ENCODE data around the gene TGFB1I1.

TGFB1I1 gene

GRCh38 chr16:31460582-31461002, 11.4 kb upstream of the TGFB1I1 start:
- no peak for DNase-seq
- Histone ChIP-seq H3K27ac (ENCODE audit: insufficient read depth, low read length, poor library complexity, severe bottlenecking) (no peak overlapping the region), H3K4me3 (ENCODE audit: insufficient read depth, low read depth, low read length, poor library complexity, severe bottlenecking) (no peak overlapping the region), H3K36me3 (ENCODE audit: control insufficient read depth, insufficient read depth, low read length) (peaks cover 10% of the 10 kb centered on the region), H3K9me3 (ENCODE audit: control insufficient read depth, low read length) (no peaks in the 10 kb centered on the region), H3K4me1 (ENCODE audit: control insufficient read depth, insufficient read depth, low read length, poor library complexity, severe bottlenecking) (peaks cover 23% of the 10 kb centered on the region), H3K27me3 (replicated peaks; ENCODE audit: control insufficient read depth, insufficient read depth, low read length, poor library complexity, severe bottlenecking) (no peaks in the 10 kb centered on the region)

- Histone ChIP-seq H3K4me1 (ENCODE audit: control insufficient read depth, insufficient read depth, low read length, poor library complexity, severe bottlenecking) (peaks cover 22% of the 10 kb centered on the region), H3K27ac (ENCODE audit: insufficient read depth, low read length, poor library complexity, severe bottlenecking) (no peak overlapping the region), H3K27me3 (replicated peaks; ENCODE audit: control insufficient read depth, insufficient read depth, low read length, poor library complexity, severe bottlenecking) (no peaks in the 10 kb centered on the region), H3K36me3 (ENCODE audit: control insufficient read depth, insufficient read depth, low read length) (peaks cover 10% of the 10 kb centered on the region), H3K4me3 (ENCODE audit: insufficient read depth, low read depth, low read length, poor library complexity, severe bottlenecking) (no peak overlapping the region), H3K9me3 (ENCODE audit: control insufficient read depth, low read length) (no peaks in the 10 kb centered on the region)
- DNase-seq, result no peak
Measured at GRCh38 chr16:31461201-31461920, 10.6 kb upstream of the TGFB1I1 start.

- no peak overlapping the region for H3K27ac ChIP-seq (ENCODE audit: insufficient read depth, low read length, poor library complexity, severe bottlenecking)
- DNase-seq, result no peak
- no peak overlapping the region for H3K4me3 ChIP-seq (ENCODE audit: insufficient read depth, low read depth, low read length, poor library complexity, severe bottlenecking)
- H3K27me3 ChIP-seq (replicated peaks; ENCODE audit: control insufficient read depth, insufficient read depth, low read length, poor library complexity, severe bottlenecking), result no peaks in the 10 kb centered on the region
- peaks cover 27% of the 10 kb centered on the region for H3K4me1 ChIP-seq (ENCODE audit: control insufficient read depth, insufficient read depth, low read length, poor library complexity, severe bottlenecking)
- peaks cover 10% of the 10 kb centered on the region for H3K36me3 ChIP-seq (ENCODE audit: control insufficient read depth, insufficient read depth, low read length)
- H3K9me3 ChIP-seq (ENCODE audit: control insufficient read depth, low read length), result no peaks in the 10 kb centered on the region
Measured at GRCh38 chr16:31461921-31462804, 9.8 kb upstream of the TGFB1I1 start.

- Histone ChIP-seq H3K9me3 (ENCODE audit: control insufficient read depth, low read length) (no peaks in the 10 kb centered on the region), H3K4me1 (ENCODE audit: control insufficient read depth, insufficient read depth, low read length, poor library complexity, severe bottlenecking) (peaks cover 15% of the 10 kb centered on the region), H3K27me3 (replicated peaks; ENCODE audit: control insufficient read depth, insufficient read depth, low read length, poor library complexity, severe bottlenecking) (no peaks in the 10 kb centered on the region), H3K4me3 (ENCODE audit: insufficient read depth, low read depth, low read length, poor library complexity, severe bottlenecking) (no peak overlapping the region), H3K36me3 (ENCODE audit: control insufficient read depth, insufficient read depth, low read length) (peaks cover 10% of the 10 kb centered on the region), H3K27ac (ENCODE audit: insufficient read depth, low read length, poor library complexity, severe bottlenecking) (no peak overlapping the region)
- DNase-seq, result no peak
Measured at GRCh38 chr16:31464348-31464769, 7.6 kb upstream of the TGFB1I1 start.

GRCh38 chr16:31464781-31465260, 7.1 kb upstream of the TGFB1I1 start:
- Histone ChIP-seq H3K4me1 (ENCODE audit: control insufficient read depth, insufficient read depth, low read length, poor library complexity, severe bottlenecking) (peaks cover 15% of the 10 kb centered on the region), H3K4me3 (ENCODE audit: insufficient read depth, low read depth, low read length, poor library complexity, severe bottlenecking) (no peak overlapping the region), H3K36me3 (ENCODE audit: control insufficient read depth, insufficient read depth, low read length) (peaks cover 10% of the 10 kb centered on the region), H3K27ac (ENCODE audit: insufficient read depth, low read length, poor library complexity, severe bottlenecking) (no peak overlapping the region), H3K9me3 (ENCODE audit: control insufficient read depth, low read length) (no peaks in the 10 kb centered on the region), H3K27me3 (replicated peaks; ENCODE audit: control insufficient read depth, insufficient read depth, low read length, poor library complexity, severe bottlenecking) (no peaks in the 10 kb centered on the region)
- no peak for DNase-seq

GRCh38 chr16:31465788-31466370, 6.1 kb upstream of the TGFB1I1 start:
- DNase-seq, result no peak
- H3K36me3 ChIP-seq (ENCODE audit: control insufficient read depth, insufficient read depth, low read length), result peaks cover 10% of the 10 kb centered on the region
- H3K27me3 ChIP-seq (replicated peaks; ENCODE audit: control insufficient read depth, insufficient read depth, low read length, poor library complexity, severe bottlenecking), result no peaks in the 10 kb centered on the region
- no peak overlapping the region for H3K27ac ChIP-seq (ENCODE audit: insufficient read depth, low read length, poor library complexity, severe bottlenecking)
- H3K4me3 ChIP-seq (ENCODE audit: insufficient read depth, low read depth, low read length, poor library complexity, severe bottlenecking), result no peak overlapping the region
- peaks cover 7% of the 10 kb centered on the region for H3K4me1 ChIP-seq (ENCODE audit: control insufficient read depth, insufficient read depth, low read length, poor library complexity, severe bottlenecking)
- H3K9me3 ChIP-seq (ENCODE audit: control insufficient read depth, low read length), result no peaks in the 10 kb centered on the region

- Histone ChIP-seq H3K27ac (ENCODE audit: insufficient read depth, low read length, poor library complexity, severe bottlenecking) (no peak overlapping the region), H3K4me1 (ENCODE audit: control insufficient read depth, insufficient read depth, low read length, poor library complexity, severe bottlenecking) (peaks cover 7% of the 10 kb centered on the region), H3K9me3 (ENCODE audit: control insufficient read depth, low read length) (no peaks in the 10 kb centered on the region), H3K36me3 (ENCODE audit: control insufficient read depth, insufficient read depth, low read length) (peaks cover 10% of the 10 kb centered on the region), H3K27me3 (replicated peaks; ENCODE audit: control insufficient read depth, insufficient read depth, low read length, poor library complexity, severe bottlenecking) (no peaks in the 10 kb centered on the region), H3K4me3 (ENCODE audit: insufficient read depth, low read depth, low read length, poor library complexity, severe bottlenecking) (no peak overlapping the region)
- DNase-seq, result no peak
Measured at GRCh38 chr16:31466381-31466841, 5.5 kb upstream of the TGFB1I1 start.

GRCh38 chr16:31467151-31467773, 4.7 kb upstream of the TGFB1I1 start:
- no peak for DNase-seq
- H3K36me3 ChIP-seq (ENCODE audit: control insufficient read depth, insufficient read depth, low read length), result peaks cover 9% of the 10 kb centered on the region
- H3K4me1 ChIP-seq (ENCODE audit: control insufficient read depth, insufficient read depth, low read length, poor library complexity, severe bottlenecking), result peaks cover 14% of the 10 kb centered on the region
- peaks cover 3% of the 10 kb centered on the region for H3K27me3 ChIP-seq (replicated peaks; ENCODE audit: control insufficient read depth, insufficient read depth, low read length, poor library complexity, severe bottlenecking)
- no peak overlapping the region for H3K4me3 ChIP-seq (ENCODE audit: insufficient read depth, low read depth, low read length, poor library complexity, severe bottlenecking)
- H3K9me3 ChIP-seq (ENCODE audit: control insufficient read depth, low read length), result no peaks in the 10 kb centered on the region
- no peak overlapping the region for H3K27ac ChIP-seq (ENCODE audit: insufficient read depth, low read length, poor library complexity, severe bottlenecking)

- Histone ChIP-seq H3K4me3 (ENCODE audit: insufficient read depth, low read depth, low read length, poor library complexity, severe bottlenecking) (no peak overlapping the region), H3K36me3 (ENCODE audit: control insufficient read depth, insufficient read depth, low read length) (peaks cover 4% of the 10 kb centered on the region), H3K4me1 (ENCODE audit: control insufficient read depth, insufficient read depth, low read length, poor library complexity, severe bottlenecking) (peaks cover 16% of the 10 kb centered on the region), H3K27me3 (replicated peaks; ENCODE audit: control insufficient read depth, insufficient read depth, low read length, poor library complexity, severe bottlenecking) (peaks cover 7% of the 10 kb centered on the region), H3K9me3 (ENCODE audit: control insufficient read depth, low read length) (no peaks in the 10 kb centered on the region), H3K27ac (ENCODE audit: insufficient read depth, low read length, poor library complexity, severe bottlenecking) (no peak overlapping the region)
- no peak for DNase-seq
Measured at GRCh38 chr16:31467858-31468257, 4.1 kb upstream of the TGFB1I1 start.
